Fibroblast of the aortic adventitia (primary cell): ENCODE results near the gene RHCE. TPM values are rescaled to one million over a fixed set of nuclear protein-coding genes. Genes with fewer than 3 reads are reported as not detected.
"Not testable (repeated sequence)": the region's sequence is repeated elsewhere in the genome, so short reads cannot be mapped to it uniquely, and the experiment has no call there.

ENCODE experiments used
- DNase-seq: peaks from one replicate; pipeline ENCODE4 v3.0.0-alpha.2; 2010; ENCODE audit warnings: low read depth
- H3K4me3 ChIP-seq: 2 replicates; pipeline ENCODE4 v1.5.1; 2011; ENCODE audit warnings: low read depth, mild to moderate bottlenecking, control low read depth, low read length, moderate library complexity
- CTCF ChIP-seq: IDR thresholded peaks from 2 replicates; pipeline ENCODE4 v1.5.1; 2011; ENCODE audit warnings: mild to moderate bottlenecking, low read length, control low read depth, inconsistent platforms; ENCODE audit not compliant: insufficient read depth
- total RNA-seq: library from RNA; depleted of rRNA; stranded (reverse); fragments of >200 nt; gene quantifications from 2 replicates; pipeline ENCODE4 v1.2.3, GENCODE V29; 2012; ENCODE audit warnings: low replicate concordance

The RHCE gene
- total RNA-seq, result 0.27 and 0.33 TPM in 2 replicates

GRCh38 chr1:25420715-25421114 is at the start of gene RHCE:
Gene RHCE, minus strand, starts transcription at chr1:25420825. Its CDS starts 39 bp downstream, at chr1:25420786.
- not testable (repeated sequence) for DNase-seq, H3K4me3 ChIP-seq

- TF ChIP-seq CTCF, result no peak
- peak; percentile 62 for DNase-seq
- no peak overlapping the region for H3K4me3 ChIP-seq
Measured at GRCh38 chr1:25469177-25469576, 48.6 kb upstream of the RHCE start.

GRCh38 chr1:25468033-25468432 is 47.4 kb upstream of the RHCE start:
- no peak for TF ChIP-seq CTCF
- H3K4me3 ChIP-seq, result no peak overlapping the region
- peak; percentile 90 for DNase-seq

- no peak for DNase-seq
- no peak overlapping the region for H3K4me3 ChIP-seq
- TF ChIP-seq CTCF, result no peak
Measured at GRCh38 chr1:25467616-25468015, 47.0 kb upstream of the RHCE start.

- H3K4me3 ChIP-seq, result no peak overlapping the region
- TF ChIP-seq CTCF, result no peak
- no peak for DNase-seq
Measured at GRCh38 chr1:25467193-25467592, 46.6 kb upstream of the RHCE start.

- H3K4me3 ChIP-seq, result no peak overlapping the region
- no peak for TF ChIP-seq CTCF
- DNase-seq, result peak; percentile 62
Measured at GRCh38 chr1:25462732-25463131, 42.1 kb upstream of the RHCE start.

- TF ChIP-seq CTCF, result no peak
- no peak overlapping the region for H3K4me3 ChIP-seq
- no peak for DNase-seq
Measured at GRCh38 chr1:25461849-25462248, 41.2 kb upstream of the RHCE start.

- H3K4me3 ChIP-seq, result not testable (repeated sequence)
Measured at GRCh38 chr1:25460816-25461215, 40.2 kb upstream of the RHCE start.

More at GRCh38 chr1:25460816-25461215, 40.2 kb upstream of the RHCE start:
- not testable (repeated sequence) for DNase-seq
